ENCODE results near the gene USP28.

Gene USP28

GRCh38 chr11:113888848-113889247 lies 13.5 kb upstream of the USP28 start:
- Histone ChIP-seq H3K79me2 (ENCODE audit: low read length) (no peaks in the 10 kb centered on the region), H3K4me2 (ENCODE audit: low read depth, low read length) (no peak overlapping the region), H3K36me3 (replicated peaks; ENCODE audit: insufficient read depth, low read length) (no peaks in the 10 kb centered on the region), H4K20me1 (ENCODE audit: insufficient read depth, low read length) (no peaks in the 10 kb centered on the region), H3K4me1 (ENCODE audit: low read length) (0 out of 2 replicates have a peak, but pooled peaks cover 2% of the 10 kb centered on the region), H2AFZ (ENCODE audit: low read length) (no peak overlapping the region), H3F3A (ENCODE audit: insufficient read depth, low read length) (no peaks in the 10 kb centered on the region), H3K27me3 (replicated peaks; ENCODE audit: insufficient read depth, low read length) (no peaks in the 10 kb centered on the region), H3K27ac (ENCODE audit: low read length) (no peak overlapping the region), H3K9me3 (replicated peaks; ENCODE audit: insufficient read depth, low read length) (no peaks in the 10 kb centered on the region), H3K4me3 (ENCODE audit: low read length) (no peak overlapping the region), H3K9me2 (replicated peaks; ENCODE audit: insufficient read depth, low read length) (no peaks in the 10 kb centered on the region), H3K9ac (ENCODE audit: low read length) (no peak overlapping the region)
- no peak for DNase-seq
- no peak for TF ChIP-seq EZH2 (optimal IDR thresholded peaks at IDR 0.05; ENCODE audit: low read depth, low read length)
- TF ChIP-seq CTCF (IDR thresholded peaks at IDR 0.05; ENCODE audit: low read length), result no peak
- TF ChIP-seq EZH2phosphoT487 (IDR thresholded peaks at IDR 0.05; ENCODE audit: low read length), result no peak

GRCh38 chr11:113885897-113886296 lies 10.5 kb upstream of the USP28 start:
- Histone ChIP-seq H3F3A (ENCODE audit: insufficient read depth, low read length) (no peaks in the 10 kb centered on the region), H3K36me3 (replicated peaks; ENCODE audit: insufficient read depth, low read length) (no peaks in the 10 kb centered on the region), H3K4me3 (ENCODE audit: low read length) (no peak overlapping the region), H3K9ac (ENCODE audit: low read length) (no peak overlapping the region), H4K20me1 (ENCODE audit: insufficient read depth, low read length) (no peaks in the 10 kb centered on the region), H3K9me3 (replicated peaks; ENCODE audit: insufficient read depth, low read length) (no peaks in the 10 kb centered on the region), H3K9me2 (replicated peaks; ENCODE audit: insufficient read depth, low read length) (no peaks in the 10 kb centered on the region), H3K4me1 (ENCODE audit: low read length) (no peaks in the 10 kb centered on the region), H3K79me2 (ENCODE audit: low read length) (no peaks in the 10 kb centered on the region), H3K27me3 (replicated peaks; ENCODE audit: insufficient read depth, low read length) (no peaks in the 10 kb centered on the region), H3K27ac (ENCODE audit: low read length) (no peak overlapping the region), H3K4me2 (ENCODE audit: low read depth, low read length) (no peak overlapping the region), H2AFZ (ENCODE audit: low read length) (no peak overlapping the region)
- no peak for TF ChIP-seq EZH2 (optimal IDR thresholded peaks at IDR 0.05; ENCODE audit: low read depth, low read length)
- TF ChIP-seq EZH2phosphoT487 (IDR thresholded peaks at IDR 0.05; ENCODE audit: low read length), result no peak
- TF ChIP-seq CTCF (IDR thresholded peaks at IDR 0.05; ENCODE audit: low read length), result no peak
- DNase-seq, result no peak

- Histone ChIP-seq H3F3A (ENCODE audit: insufficient read depth, low read length) (no peaks in the 10 kb centered on the region), H3K4me3 (ENCODE audit: low read length) (no peak overlapping the region), H3K4me1 (ENCODE audit: low read length) (no peaks in the 10 kb centered on the region), H4K20me1 (ENCODE audit: insufficient read depth, low read length) (no peaks in the 10 kb centered on the region), H3K9ac (ENCODE audit: low read length) (no peak overlapping the region), H3K9me2 (replicated peaks; ENCODE audit: insufficient read depth, low read length) (no peaks in the 10 kb centered on the region), H3K36me3 (replicated peaks; ENCODE audit: insufficient read depth, low read length) (no peaks in the 10 kb centered on the region), H3K27ac (ENCODE audit: low read length) (no peak overlapping the region), H3K79me2 (ENCODE audit: low read length) (no peaks in the 10 kb centered on the region), H3K27me3 (replicated peaks; ENCODE audit: insufficient read depth, low read length) (no peaks in the 10 kb centered on the region), H2AFZ (ENCODE audit: low read length) (no peak overlapping the region), H3K9me3 (replicated peaks; ENCODE audit: insufficient read depth, low read length) (no peaks in the 10 kb centered on the region), H3K4me2 (ENCODE audit: low read depth, low read length) (no peak overlapping the region)
- no peak for TF ChIP-seq EZH2phosphoT487 (IDR thresholded peaks at IDR 0.05; ENCODE audit: low read length)
- TF ChIP-seq EZH2 (optimal IDR thresholded peaks at IDR 0.05; ENCODE audit: low read depth, low read length), result no peak
- no peak for TF ChIP-seq CTCF (IDR thresholded peaks at IDR 0.05; ENCODE audit: low read length)
- DNase-seq, result no peak
Observed at GRCh38 chr11:113884361-113884836, 9.0 kb upstream of the USP28 start.
